ENCODE results near the gene DYNLL2.

DNA sequence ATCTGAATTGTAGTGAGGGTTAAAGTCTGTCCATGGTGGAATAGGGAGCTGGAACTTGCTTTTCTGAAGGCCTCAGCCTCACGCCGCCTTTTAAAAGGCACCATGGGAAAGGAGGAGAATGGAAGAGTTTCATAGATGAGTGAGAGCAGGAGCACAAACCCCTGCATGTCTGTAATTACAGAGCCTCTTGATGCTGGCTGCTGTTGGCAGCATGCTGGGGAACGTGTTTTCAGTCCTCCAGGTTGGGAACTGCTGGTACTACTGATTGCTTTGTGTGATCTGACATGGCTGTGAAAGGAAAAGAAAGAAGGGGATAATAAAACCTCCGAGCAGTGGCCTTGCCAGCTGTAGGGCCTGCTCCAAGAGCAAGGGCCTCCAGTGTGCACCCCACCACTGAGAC, 16.8 kb upstream of the DYNLL2 start:
- TF ChIP-seq, protein P1, sequence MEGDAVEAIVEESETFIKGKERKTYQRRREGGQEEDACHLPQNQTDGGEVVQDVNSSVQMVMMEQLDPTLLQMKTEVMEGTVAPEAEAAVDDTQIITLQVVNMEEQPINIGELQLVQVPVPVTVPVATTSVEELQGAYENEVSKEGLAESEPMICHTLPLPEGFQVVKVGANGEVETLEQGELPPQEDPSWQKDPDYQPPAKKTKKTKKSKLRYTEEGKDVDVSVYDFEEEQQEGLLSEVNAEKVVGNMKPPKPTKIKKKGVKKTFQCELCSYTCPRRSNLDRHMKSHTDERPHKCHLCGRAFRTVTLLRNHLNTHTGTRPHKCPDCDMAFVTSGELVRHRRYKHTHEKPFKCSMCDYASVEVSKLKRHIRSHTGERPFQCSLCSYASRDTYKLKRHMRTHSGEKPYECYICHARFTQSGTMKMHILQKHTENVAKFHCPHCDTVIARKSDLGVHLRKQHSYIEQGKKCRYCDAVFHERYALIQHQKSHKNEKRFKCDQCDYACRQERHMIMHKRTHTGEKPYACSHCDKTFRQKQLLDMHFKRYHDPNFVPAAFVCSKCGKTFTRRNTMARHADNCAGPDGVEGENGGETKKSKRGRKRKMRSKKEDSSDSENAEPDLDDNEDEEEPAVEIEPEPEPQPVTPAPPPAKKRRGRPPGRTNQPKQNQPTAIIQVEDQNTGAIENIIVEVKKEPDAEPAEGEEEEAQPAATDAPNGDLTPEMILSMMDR (conservative IDR thresholded peaks at IDR 0.05; ENCODE audit: low read length): no peak
- no peak for TF ChIP-seq EZH2phosphoT487 (IDR thresholded peaks at IDR 0.05; ENCODE audit: borderline replicate concordance, low read depth, low read length)

Measured in OCI-LY7 (cell line).